Retinal pigment epithelial cell (primary cell): Measurements from ENCODE around the gene TTC38.

Source experiments
- DNase-seq: peaks from one replicate; pipeline ENCODE4 v3.0.0-alpha.2; 2010; ENCODE audit warnings: low read depth
- H3K4me3 ChIP-seq: 2 replicates; pipeline ENCODE4 v1.5.1; 2011; ENCODE audit warnings: mild to moderate bottlenecking, low read length, control low read depth, moderate library complexity
- CTCF ChIP-seq: conservative IDR thresholded peaks from 2 replicates; pipeline ENCODE4 v1.5.1; 2011; ENCODE audit warnings: low read depth, low read length, control low read depth, inconsistent platforms

The TTC38 gene

GRCh38 chr22:46286941-46287872 is 19.4 kb downstream of the TTC38 start:
- no peak for DNase-seq
- no peak overlapping the region for H3K4me3 ChIP-seq
- no peak for TF ChIP-seq CTCF

- no peak for DNase-seq
- H3K4me3 ChIP-seq, result no peak overlapping the region
- no peak for TF ChIP-seq CTCF
Observed at GRCh38 chr22:46287873-46288751, 20.3 kb downstream of the TTC38 start.

- DNase-seq, result no peak
- no peak overlapping the region for H3K4me3 ChIP-seq
- TF ChIP-seq CTCF, result no peak
Observed at GRCh38 chr22:46288846-46289243, 21.0 kb downstream of the TTC38 start.

- H3K4me3 ChIP-seq, result no peak overlapping the region
- TF ChIP-seq CTCF, result no peak
- DNase-seq, result no peak
Observed at GRCh38 chr22:46289244-46289891, 21.6 kb downstream of the TTC38 start.

- no peak for TF ChIP-seq CTCF
- DNase-seq, result no peak
- H3K4me3 ChIP-seq, result no peak overlapping the region
Observed at GRCh38 chr22:46290121-46290842, 22.5 kb downstream of the TTC38 start.
